GM19043 (cell line): ENCODE data around the gene FBXO8.

Experiments
- ATAC-seq: cut with Tn5 transposase; IDR thresholded peaks from one replicate; pipeline ENCODE4 v1.9.1; 2021; ENCODE audit warnings: low read depth; ENCODE audit not compliant: unreplicated experiment

The FBXO8 gene

DNA sequence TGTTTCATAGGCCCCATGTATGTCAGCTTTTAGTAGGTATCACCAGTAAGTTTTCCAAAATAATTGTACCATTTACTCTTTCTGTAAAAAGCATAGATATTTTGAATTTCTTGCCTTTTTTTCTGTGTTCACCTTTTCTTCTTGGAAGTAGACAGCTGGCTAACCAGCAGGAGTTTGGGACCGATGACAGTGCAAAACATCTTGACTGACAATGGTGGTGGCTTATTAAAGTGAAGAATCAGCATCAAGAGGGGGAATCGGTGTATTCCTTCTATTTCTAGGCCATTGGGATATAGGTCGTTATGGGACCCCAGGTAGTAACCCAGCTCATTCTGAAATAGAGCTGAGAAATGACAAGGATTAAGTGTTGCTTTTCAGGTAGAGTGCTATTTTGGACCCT lies 3.4 kb upstream of the FBXO8 start:
- no peak for ATAC-seq

DNA sequence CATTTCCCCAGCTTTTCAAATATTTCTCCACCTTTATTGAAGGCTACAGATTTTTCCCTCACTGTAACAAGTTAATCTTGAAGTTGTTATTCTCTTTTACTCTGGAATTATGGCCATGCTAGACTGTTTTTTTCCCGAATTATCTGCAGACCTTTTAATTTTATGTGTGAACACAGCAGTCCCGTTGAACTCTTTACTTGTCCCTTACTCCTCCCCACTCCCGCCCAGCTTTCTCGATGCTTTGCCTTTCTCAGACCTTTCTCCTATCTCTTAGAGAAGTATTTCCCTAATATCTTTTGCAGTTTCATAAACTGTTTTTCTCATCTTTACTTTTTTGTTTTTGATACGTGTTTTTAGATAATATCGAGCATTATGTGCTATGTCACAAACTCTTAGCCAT lies 1.0 kb upstream of the FBXO8 start:
- no peak for ATAC-seq

DNA sequence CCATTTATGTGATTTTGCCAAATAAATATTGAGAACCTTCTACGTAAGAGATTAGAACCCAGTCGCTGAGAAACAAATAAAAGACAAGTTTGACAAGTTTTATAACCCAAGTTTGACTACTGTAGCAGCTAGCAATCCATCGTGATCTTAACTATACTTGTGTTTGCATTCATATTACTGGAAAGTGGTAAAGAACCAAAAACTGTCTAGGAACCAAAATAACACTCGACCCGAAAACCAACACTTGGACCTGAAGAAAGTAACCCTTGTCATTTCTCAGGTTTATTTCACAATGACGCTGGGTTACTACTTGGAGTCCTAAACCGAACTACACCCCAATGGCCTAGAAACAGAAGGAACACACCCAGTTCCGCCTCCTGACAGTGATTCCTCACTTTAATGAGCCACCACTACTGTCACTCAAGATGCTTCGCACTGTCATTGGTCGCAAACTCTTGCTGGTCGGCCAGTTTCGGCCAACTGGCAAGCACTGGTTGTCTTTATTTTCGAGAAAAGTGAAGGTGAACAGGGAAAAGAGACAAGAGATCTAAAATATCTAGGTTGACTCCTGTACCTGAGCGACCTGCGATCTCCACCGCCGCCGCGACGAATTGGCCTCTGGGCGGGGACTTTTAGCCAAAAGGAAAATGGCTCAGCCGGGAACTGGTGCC lies 496 bp downstream of the FBXO8 start:
- ATAC-seq, result peak; percentile 98

DNA sequence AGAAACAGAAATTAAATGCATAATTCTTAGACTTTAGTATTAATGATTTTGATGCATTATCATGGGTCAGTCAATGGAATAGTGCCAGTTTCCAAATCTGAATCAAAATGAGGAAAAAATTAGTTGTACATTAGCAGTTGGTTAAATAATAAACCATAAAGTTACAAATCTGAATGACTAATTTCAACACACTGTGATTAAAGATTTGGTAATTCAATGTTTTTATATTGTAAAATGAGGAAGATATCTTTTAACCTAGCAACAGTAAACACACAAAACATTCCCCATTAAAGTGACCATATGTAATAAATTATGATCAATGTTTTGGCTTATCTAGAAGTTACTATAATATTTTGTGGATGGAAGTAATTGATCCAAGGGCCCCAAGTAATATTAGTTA lies 1.6 kb downstream of the FBXO8 start:
- ATAC-seq, result no peak

GRCh38 chr4:174281182-174281737 lies 2.2 kb downstream of the FBXO8 start:
- no peak for ATAC-seq

- ATAC-seq, result no peak
Measured at GRCh38 chr4:174279433-174280155, 3.9 kb downstream of the FBXO8 start.

DNA sequence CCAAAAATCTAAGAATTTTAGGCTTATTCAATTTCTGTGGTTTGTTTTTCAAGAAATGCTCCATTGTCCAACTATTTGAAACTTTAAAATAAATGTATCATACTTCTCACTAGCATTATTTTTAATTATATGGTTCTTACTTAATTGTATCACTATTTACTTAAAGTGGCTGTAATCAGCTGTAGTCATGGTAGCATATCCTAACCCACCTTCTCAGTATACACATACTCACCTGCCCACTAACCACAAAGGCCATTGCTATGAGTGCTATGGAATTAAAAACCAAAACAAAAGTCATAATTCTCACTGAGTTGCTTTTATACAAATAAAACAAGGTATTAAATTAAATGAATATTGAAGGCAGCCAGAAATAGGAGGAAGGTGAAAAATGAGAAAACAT lies 5.0 kb downstream of the FBXO8 start:
- ATAC-seq, result no peak

GRCh38 chr4:174277433-174277832 lies 6.0 kb downstream of the FBXO8 start:
- no peak for ATAC-seq

GRCh38 chr4:174275101-174275500 lies 8.4 kb downstream of the FBXO8 start:
- ATAC-seq, result no peak

GRCh38 chr4:174274436-174274835 lies 9.0 kb downstream of the FBXO8 start:
- no peak for ATAC-seq

DNA sequence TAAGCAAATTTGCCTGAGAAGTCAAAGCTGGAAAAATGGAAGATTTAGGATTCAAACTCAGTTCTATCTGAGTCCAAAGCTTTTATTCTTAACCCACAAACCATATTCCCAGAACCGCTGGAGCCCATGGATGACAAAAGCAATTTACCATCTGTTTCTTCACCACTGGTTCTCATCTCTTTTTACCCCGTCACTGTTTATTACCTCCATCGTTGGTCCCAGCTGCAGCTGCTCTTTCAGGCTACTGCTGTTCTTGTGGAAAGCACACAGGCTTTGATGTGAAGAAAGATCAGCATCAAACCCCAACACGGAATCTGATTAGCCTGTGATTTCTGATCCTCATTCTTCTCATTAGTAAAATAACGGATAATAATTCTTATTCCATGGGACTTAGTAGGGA lies 9.5 kb downstream of the FBXO8 start:
- ATAC-seq, result no peak

DNA sequence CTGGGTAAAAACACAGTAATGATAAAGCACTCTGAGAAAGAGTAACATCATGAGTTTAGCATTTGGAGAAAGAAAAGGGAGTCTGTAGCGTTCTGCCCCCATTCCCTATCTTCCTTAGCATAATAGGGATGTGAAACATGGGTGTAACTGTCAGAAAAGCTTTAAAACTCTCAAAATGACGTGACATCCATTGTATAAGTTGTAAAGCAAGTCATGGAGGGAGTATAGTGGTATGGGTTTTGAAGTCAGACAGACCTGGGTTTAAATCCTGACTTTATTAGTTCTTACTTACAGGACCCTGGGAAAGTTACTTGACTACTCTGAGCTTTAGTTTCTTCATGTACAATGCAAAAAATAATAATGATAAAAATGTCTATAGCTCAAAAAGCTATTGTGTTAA lies 17.1 kb downstream of the FBXO8 start:
- ATAC-seq, result no peak

DNA sequence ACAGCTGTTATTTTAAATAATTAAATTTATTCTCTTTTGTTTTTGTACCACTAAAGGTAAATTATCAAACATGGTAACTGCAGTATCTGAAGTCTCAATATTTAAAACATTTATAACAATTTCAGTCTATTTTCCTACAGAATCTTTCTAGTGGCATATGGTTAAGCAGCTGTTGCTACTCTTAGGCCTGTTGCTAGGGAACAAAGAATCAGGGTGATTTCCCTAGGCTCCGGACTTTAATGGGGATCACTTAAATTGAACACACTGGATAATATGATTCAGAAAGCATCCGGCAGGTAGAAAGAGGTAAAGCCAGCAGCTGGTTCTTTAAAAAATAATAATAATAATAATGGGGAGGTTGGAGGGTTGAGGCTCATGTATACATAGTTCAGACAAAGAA lies 17.6 kb downstream of the FBXO8 start:
- ATAC-seq, result no peak

DNA sequence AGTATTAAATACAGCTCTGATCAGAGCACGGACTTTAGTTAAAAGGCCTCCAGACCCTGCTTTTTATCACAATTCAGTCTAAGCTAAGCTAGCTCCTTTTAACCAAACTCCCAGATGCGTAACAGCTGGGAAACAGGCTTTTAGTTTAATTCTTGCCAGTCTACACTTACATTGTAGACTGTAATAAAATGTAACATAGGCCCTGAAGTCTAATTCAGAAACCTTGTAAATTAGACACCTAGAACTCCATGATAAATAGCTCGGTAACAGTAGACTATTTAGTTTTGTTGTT lies 20.1 kb downstream of the FBXO8 start:
- no peak for ATAC-seq

DNA sequence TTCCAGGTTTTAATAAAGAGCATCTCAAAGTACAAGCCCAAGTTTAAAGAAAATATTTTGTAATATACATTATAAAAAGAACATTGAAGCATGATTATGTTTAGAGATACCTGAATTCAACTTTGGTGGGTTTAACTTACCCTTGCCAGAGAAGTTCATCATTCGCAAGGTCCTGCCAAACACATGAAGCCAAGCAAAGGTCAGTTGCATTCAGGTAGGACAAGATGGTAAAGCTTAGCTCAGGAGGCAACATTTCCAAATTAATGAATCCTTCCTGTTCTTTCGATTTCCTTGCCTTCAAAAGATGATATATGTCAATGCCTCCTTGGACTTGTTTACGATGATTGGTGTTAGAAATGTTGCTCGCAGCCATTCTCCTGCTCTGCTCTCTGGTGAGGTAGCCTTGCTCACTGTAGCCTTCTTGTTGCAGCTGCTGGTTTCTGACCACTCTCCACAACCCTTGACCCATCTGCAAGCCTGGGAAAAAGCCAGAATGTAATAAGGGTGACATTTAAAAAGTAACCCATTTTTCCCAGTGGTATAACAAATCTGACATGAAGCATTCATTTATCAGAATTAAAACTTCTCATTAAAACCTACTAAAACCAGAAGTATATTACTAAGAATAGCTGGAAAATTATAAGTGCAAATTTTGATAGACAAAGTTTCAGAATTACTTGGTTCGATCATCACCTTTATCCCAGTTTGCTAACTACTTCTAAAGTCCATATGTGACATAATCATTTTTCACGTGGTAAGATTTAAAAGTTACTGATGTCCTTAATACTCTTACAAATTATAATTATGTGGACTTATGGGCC lies 20.6 kb downstream of the FBXO8 start:
- ATAC-seq, result no peak

DNA sequence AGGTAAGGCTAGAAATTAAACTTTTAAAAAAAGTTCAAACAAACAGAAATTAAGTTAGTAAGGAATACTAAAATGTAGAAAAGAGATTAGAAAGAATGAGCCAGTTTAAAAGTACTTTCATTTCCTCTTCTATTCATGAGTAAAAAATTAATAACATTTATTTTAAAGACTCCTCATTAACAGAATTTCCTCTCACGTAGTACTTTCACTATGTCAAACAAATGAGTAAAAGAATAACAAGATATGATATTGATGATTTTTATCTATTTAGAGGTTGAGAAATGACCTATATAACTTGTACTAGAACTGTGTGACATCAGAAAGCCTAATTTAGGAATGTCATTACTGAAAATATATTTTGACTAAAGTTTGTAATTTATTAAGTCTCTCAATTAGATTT lies 22.0 kb downstream of the FBXO8 start:
- peak; percentile 33 for ATAC-seq

DNA sequence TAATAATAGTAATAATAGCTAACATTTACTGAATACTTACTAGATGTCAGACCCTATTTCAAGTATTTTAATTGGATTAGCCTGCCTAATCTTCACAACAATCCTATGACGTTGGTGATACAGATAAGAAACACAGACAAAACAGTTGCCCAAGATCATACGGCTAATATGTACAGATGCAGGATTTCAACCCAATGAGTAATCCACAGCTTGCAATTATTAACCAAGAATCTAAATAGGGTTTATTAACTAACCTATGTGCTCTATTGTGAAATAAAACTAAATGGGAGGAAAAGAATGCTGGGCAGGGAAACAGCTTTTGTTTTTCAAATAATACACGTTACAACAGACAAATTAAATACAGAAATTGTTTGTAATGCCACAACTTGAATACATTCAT lies 23.4 kb downstream of the FBXO8 start:
- ATAC-seq, result peak; percentile 77

- no peak for ATAC-seq
Measured at GRCh38 chr4:174259580-174259979, 23.9 kb downstream of the FBXO8 start.

- no peak for ATAC-seq
Measured at GRCh38 chr4:174256277-174256713, 27.2 kb downstream of the FBXO8 start.

GRCh38 chr4:174255786-174256185 lies 27.7 kb downstream of the FBXO8 start:
- ATAC-seq, result no peak

- ATAC-seq, result no peak
Measured at GRCh38 chr4:174255374-174255773, 28.1 kb downstream of the FBXO8 start.
